PC-9 (cell line): ENCODE results near the gene TRIP12.

Source experiments
- CTCF ChIP-seq: fragments of 200-600 bp; sonication (generic); conservative IDR thresholded peaks from 2 replicates; pipeline ENCODE4 v1.6.1; 2017; ENCODE audit warnings: mixed run types, antibody characterized with exemption, mild to moderate bottlenecking, moderate library complexity
- EZH2 ChIP-seq: fragments of 200-600 bp; sonication (generic); IDR thresholded peaks from 2 replicates; pipeline ENCODE4 v1.8.0; 2017; ENCODE audit warnings: antibody characterized with exemption, low read depth

- TF ChIP-seq CTCF (no peak), EZH2 (no peak)
Observed at GRCh38 chr2:229868794-229869193, 53.0 kb downstream of the TRIP12 start.
